Uterus (tissue), 4 donors: ENCODE results near the gene YJEFN3. TPM values are rescaled to one million over a fixed set of nuclear protein-coding genes. Genes with fewer than 3 reads are reported as not detected.

ENCODE experiments used
- DNase-seq, 2 donors: peaks; one replicate each; pipeline ENCODE4 v3.0.0-alpha.2; 2019 to 2020
- H3K27ac ChIP-seq, 2 donors: fragments of 200-600 bp; sonication (generic); 1 replicate in 1 of 2; 2 replicates in 1 of 2; pipeline ENCODE4 v1.5.1; 2016 to 2018
- H3K27me3 ChIP-seq, 2 donors: fragments of 200-600 bp; sonication (generic); one replicate each; pipeline ENCODE4 v1.5.1; 2018 to 2019; ENCODE audit warnings: control low read depth in 1 of 2
- H3K36me3 ChIP-seq, 2 donors: fragments of 200-600 bp; sonication (generic); one replicate each; pipeline ENCODE4 v1.5.1; 2019; ENCODE audit warnings: control low read depth in 1 of 2
- H3K4me1 ChIP-seq, 2 donors: fragments of 200-600 bp; sonication (generic); one replicate each; pipeline ENCODE4 v1.5.1; 2018 to 2019; ENCODE audit warnings: control low read depth in 1 of 2
- H3K4me3 ChIP-seq, 2 donors: fragments of 200-600 bp; sonication (generic); 1 replicate in 1 of 2; 2 replicates in 1 of 2; pipeline ENCODE4 v1.5.1; 2018 to 2019; ENCODE audit warnings: mild to moderate bottlenecking in 1 of 2
- H3K9me3 ChIP-seq, 2 donors: fragments of 200-600 bp; sonication (generic); one replicate each; pipeline ENCODE4 v1.5.1; 2019; ENCODE audit warnings: control low read depth in 1 of 2
- POLR2A ChIP-seq, 2 donors: fragments of 450-650 bp; IDR thresholded peaks; one replicate each; pipeline ENCODE4 v1.6.1; 2016; ENCODE audit warnings: antibody characterized with exemption in 2 of 2, mild to moderate bottlenecking in 1 of 2, moderate library complexity in 1 of 2
- intact Hi-C: fragments of 100-400 bp; cut with DNase I; formaldehyde crosslinking; loops from one replicate; pipeline ENCODE4 v1.15.1; 2023; ENCODE audit warnings: low total_unique reads
- total RNA-seq, 4 donors: library from RNA; depleted of rRNA in 3 of 4; stranded (reverse); fragments of >200 nt in 3 of 4; gene quantifications; one replicate each; pipeline versions ENCODE4 v1.1.0 to v1.2.4, GENCODE V29; 2014 to 2023
- TF ChIP-seq, protein P1 (sequence below), 4 experiments: fragments of 200-600 bp in 2 of 4; fragments of 450-650 bp in 2 of 4; sonication (generic) in 2 of 4; IDR thresholded peaks; one replicate each; pipeline ENCODE4 v1.5.1; 2016 to 2019; ENCODE audit warnings: antibody characterized with exemption in 4 of 4, mild to moderate bottlenecking in 2 of 4, moderate library complexity in 1 of 4
- donor health status: DM: yes; HTN: yes; CAD: no.

The YJEFN3 gene
- total RNA-seq, 4 donors from 2014 or later = 1.5 to 6.8 (median 2.9) TPM; not detected in 1

DNA sequence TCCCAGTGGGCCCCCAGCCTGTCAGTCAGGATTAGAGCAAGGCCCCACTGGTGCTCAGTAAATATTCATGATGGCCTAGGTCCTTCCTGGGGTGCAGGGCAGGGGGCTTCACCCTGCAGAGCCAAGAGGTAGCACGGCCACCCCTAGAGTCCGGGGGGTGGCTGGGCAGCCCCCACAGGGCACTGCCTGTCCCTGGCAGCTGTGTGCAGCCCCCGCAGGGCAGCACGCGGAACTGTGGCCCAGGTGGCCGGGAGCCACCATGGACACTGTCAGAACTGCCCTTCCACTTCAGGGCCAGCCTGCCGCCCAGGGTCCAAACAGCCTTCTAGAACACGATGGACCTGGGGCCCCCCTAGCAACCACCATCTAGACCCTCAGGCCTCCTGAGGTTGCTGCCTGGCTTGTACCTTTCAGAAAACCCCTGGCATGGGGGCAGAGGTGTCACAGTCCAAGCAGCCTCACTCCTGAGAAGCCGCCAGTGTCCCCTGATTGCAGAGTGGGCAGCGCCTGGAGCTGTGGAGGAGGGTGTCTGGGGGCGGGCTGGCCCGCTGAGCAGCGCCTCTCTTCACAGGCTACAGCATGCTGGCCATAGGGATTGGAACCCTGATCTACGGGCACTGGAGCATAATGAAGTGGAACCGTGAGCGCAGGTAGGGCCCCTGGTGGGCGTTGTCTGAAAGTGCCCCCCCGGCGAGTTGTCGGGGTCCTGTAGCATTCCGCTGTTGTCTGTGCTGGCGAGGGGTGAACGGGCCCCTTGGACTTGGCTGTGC is 2.9 kb upstream of the YJEFN3 start:
- no peak for TF ChIP-seq POLR2A (IDR thresholded peaks at IDR 0.05)
- TF ChIP-seq, protein P1, sequence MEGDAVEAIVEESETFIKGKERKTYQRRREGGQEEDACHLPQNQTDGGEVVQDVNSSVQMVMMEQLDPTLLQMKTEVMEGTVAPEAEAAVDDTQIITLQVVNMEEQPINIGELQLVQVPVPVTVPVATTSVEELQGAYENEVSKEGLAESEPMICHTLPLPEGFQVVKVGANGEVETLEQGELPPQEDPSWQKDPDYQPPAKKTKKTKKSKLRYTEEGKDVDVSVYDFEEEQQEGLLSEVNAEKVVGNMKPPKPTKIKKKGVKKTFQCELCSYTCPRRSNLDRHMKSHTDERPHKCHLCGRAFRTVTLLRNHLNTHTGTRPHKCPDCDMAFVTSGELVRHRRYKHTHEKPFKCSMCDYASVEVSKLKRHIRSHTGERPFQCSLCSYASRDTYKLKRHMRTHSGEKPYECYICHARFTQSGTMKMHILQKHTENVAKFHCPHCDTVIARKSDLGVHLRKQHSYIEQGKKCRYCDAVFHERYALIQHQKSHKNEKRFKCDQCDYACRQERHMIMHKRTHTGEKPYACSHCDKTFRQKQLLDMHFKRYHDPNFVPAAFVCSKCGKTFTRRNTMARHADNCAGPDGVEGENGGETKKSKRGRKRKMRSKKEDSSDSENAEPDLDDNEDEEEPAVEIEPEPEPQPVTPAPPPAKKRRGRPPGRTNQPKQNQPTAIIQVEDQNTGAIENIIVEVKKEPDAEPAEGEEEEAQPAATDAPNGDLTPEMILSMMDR (IDR thresholded peaks at IDR 0.05) = no peak
- Histone ChIP-seq H3K36me3 (no peaks in the 10 kb centered on the region), H3K9me3 (no peaks in the 10 kb centered on the region), H3K27me3 (no peaks in the 10 kb centered on the region), H3K4me1 (no peaks in the 10 kb centered on the region), H3K4me3 (no peak overlapping the region), H3K27ac (no peak overlapping the region)
- intact Hi-C loops = no loop called here
- no peak for DNase-seq

DNA sequence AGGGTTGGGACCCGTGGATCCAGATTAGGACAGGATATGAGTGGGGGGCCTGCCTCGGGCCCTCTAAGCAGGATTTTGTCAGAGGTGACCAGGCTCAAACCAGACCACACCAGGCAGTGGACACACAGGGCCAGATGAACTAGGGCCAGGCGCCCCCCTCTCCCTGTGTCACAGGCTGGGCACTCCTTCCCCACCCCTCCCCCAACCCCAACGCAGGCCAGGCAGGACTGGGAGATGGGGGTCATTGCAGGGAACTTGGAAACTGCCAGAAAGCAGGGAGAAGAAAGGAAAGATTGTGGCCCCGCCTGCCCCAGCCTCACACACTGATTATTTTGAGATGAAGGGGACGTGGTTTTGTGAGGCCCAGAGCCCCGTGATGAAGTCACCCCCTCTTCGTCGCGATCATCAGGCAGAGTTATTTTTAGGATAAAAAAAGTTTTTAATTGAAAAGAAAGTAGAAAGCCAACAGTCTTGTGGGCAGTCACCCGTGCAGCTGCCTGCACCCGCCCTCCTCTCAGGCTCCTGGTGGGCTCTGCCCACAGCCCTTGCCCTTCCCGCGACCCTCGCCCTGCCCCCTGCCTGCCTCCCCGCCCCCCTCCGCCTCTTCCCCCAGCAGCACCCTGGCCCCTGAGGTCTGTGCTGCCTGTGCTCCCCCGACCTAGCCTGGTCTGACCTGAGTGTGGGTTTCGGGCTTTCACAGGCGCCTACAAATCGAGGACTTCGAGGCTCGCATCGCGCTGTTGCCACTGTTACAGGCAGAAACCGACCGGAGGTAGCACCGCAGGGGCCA is 1.9 kb upstream of the YJEFN3 start:
- Histone ChIP-seq H3K4me1 (no peaks in the 10 kb centered on the region), H3K27ac (no peak overlapping the region), H3K9me3 (no peaks in the 10 kb centered on the region), H3K4me3 (no peak overlapping the region), H3K27me3 (no peaks in the 10 kb centered on the region), H3K36me3 (no peaks in the 10 kb centered on the region)
- intact Hi-C loops = no loop called here
- DNase-seq = no peak
- TF ChIP-seq POLR2A (IDR thresholded peaks at IDR 0.05) = no peak
- TF ChIP-seq, protein P1 (IDR thresholded peaks at IDR 0.05) = no peak

DNA sequence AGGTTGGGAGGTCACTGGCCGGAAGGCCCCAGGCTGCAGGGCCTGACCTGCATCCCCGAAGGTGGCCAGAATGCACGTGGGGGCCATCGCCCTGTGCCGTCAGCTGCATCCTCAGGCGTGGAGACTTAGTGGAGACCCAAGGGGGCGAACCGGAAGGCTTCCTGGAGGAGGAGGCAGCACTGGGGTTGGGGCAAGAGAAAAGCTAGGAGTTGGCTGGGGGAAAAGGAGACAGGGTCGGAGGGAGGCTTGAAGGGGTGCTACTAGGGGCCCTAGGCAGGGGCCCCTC is 1.4 kb upstream of the YJEFN3 start:
- Histone ChIP-seq H3K27me3 (no peaks in the 10 kb centered on the region), H3K9me3 (no peaks in the 10 kb centered on the region), H3K36me3 (no peaks in the 10 kb centered on the region), H3K4me1 (peaks cover 0 to under 1% of the 10 kb centered on the region in 2 donors), H3K4me3 (no peak overlapping the region), H3K27ac (no peak overlapping the region)
- no peak for TF ChIP-seq POLR2A (IDR thresholded peaks at IDR 0.05)
- TF ChIP-seq, protein P1 (IDR thresholded peaks at IDR 0.05) = no peak
- no peak for DNase-seq
- intact Hi-C loops = no loop called here

DNA sequence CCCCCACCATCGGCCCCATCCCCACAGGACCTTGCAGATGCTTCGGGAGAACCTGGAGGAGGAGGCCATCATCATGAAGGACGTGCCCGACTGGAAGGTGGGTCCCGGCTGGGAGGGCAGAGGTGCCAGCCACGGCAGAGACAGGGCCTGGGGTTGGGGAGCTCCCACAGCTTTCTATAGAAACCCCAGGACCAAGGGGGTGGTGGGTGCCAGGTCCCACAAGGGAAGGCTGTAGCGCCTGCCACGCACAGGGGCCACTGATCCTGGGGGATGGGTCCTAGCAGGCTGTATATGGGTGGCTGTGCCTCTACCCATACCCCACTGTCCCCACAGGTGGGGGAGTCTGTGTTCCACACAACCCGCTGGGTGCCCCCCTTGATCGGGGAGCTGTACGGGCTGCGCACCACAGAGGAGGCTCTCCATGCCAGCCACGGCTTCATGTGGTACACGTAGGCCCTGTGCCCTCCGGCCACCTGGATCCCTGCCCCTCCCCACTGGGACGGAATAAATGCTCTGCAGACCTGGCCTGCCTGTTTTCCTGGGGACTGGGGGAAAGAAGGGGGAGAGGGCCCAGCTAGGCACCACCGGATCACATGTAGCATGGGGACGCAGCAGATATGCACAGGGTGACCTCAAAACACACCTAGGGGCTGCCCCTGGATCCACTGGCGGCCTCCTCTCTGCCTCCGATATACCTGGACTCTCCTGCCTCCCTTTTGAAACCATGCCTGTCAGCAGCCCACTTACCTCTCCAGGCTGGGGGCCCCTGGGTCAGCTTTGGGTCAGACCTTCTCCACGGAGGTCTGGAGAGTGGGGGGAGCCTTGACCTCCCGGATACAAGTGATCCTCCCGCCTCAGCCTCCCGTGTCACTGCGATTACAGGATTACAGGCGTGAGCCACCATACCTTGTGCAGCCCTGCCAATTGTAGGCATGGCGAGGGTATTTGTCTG is 761 bp upstream of the YJEFN3 start:
- peaks cover 0 to 3% of the 10 kb centered on the region in 2 donors for H3K4me1 ChIP-seq
- H3K27ac ChIP-seq = no peak overlapping the region
- no peaks in the 10 kb centered on the region for H3K27me3 ChIP-seq
- H3K4me3 ChIP-seq = no peak overlapping the region
- no peaks in the 10 kb centered on the region for H3K9me3 ChIP-seq
- H3K36me3 ChIP-seq = no peaks in the 10 kb centered on the region
- no peak for DNase-seq
- no peak for TF ChIP-seq POLR2A (IDR thresholded peaks at IDR 0.05)
- TF ChIP-seq, protein P1 (IDR thresholded peaks at IDR 0.05) = no peak
- intact Hi-C loops = no loop called here
